HepG2 (cell line): ENCODE results near the gene COQ5. TPM values are rescaled to one million over a fixed set of nuclear protein-coding genes. Genes with fewer than 3 reads are reported as not detected.
A peak's percentile ranks its signal among the peaks of the same experiment; 100 is the strongest.

ENCODE experiments used
- ATF7-NPFF ChIP-seq: sonication (generic); formaldehyde crosslinking; IDR thresholded peaks from 2 replicates; pipeline ENCODE4 v1.8.1; 2023; ENCODE audit warnings: mild to moderate bottlenecking, low read depth, missing genetic modification reagents, moderate library complexity
- CREB1 ChIP-seq, 2 experiments: fragments of 450-650 bp in 1 of 2; IDR thresholded peaks; 2 replicates each; pipeline ENCODE4 v1.6.1; 2016 to 2017; ENCODE audit warnings: control low read depth in 1 of 2, mild to moderate bottlenecking in 1 of 2, missing compliant biosample characterization in 1 of 2, missing genetic modification characterization in 1 of 2
- HDAC6 ChIP-seq: fragments of 200-600 bp; sonication (generic); IDR thresholded peaks from 2 replicates; pipeline ENCODE4 v1.7.0; 2017; ENCODE audit warnings: mild to moderate bottlenecking, antibody characterized with exemption, low read length, low read depth
- HMGXB4 ChIP-seq, 2 experiments: sonication (generic) in 1 of 2; formaldehyde crosslinking in 1 of 2; IDR thresholded peaks; 2 replicates each; pipeline versions ENCODE4 v1.4.0 to v1.6.1; 2018 to 2020; ENCODE audit warnings: missing genetic modification reagents in 2 of 2, borderline replicate concordance in 1 of 2, low read depth in 1 of 2, mild to moderate bottlenecking in 1 of 2, missing biosample characterization in 1 of 2
- MLLT10 ChIP-seq: sonication (generic); formaldehyde crosslinking; IDR thresholded peaks from 2 replicates; pipeline ENCODE4 v1.4.0; 2020; ENCODE audit warnings: missing genetic modification reagents
- MTA1 ChIP-seq: sonication (generic); formaldehyde crosslinking; IDR thresholded peaks from 2 replicates; pipeline ENCODE4 v1.4.0; 2020; ENCODE audit warnings: missing genetic modification reagents, mild to moderate bottlenecking, borderline replicate concordance
- PPARG ChIP-seq: conservative IDR thresholded peaks from 2 replicates; pipeline ENCODE4 v1.6.1; 2016; ENCODE audit warnings: missing biosample characterization, missing genetic modification reagents
- RAD21 ChIP-seq: fragments of 450-650 bp; formaldehyde crosslinking; IDR thresholded peaks from 2 replicates; pipeline ENCODE4 v1.5.0; 2020; ENCODE audit warnings: mild to moderate bottlenecking
- TCF12 ChIP-seq, 2 experiments: fragments of 450-650 bp in 1 of 2; sonication (generic) in 1 of 2; formaldehyde crosslinking in 1 of 2; IDR thresholded peaks; 2 replicates each; pipeline versions ENCODE4 v1.6.1 to v1.8.0; 2017 to 2022; ENCODE audit warnings: antibody characterized with exemption in 1 of 2, mild to moderate bottlenecking in 1 of 2, missing genetic modification reagents in 1 of 2, moderate library complexity in 1 of 2
- U2AF2 ChIP-seq: fragments of 200-400 bp; formaldehyde crosslinking; IDR thresholded peaks from 2 replicates; pipeline ENCODE4 v1.6.1; 2017; ENCODE audit warnings: low read depth, mild to moderate bottlenecking, low read length
- WIZ ChIP-seq: sonication (generic); formaldehyde crosslinking; IDR thresholded peaks from 2 replicates; pipeline ENCODE4 v1.5.1; 2020; ENCODE audit warnings: mild to moderate bottlenecking, missing genetic modification reagents
- ZBTB7B ChIP-seq: sonication (generic); formaldehyde crosslinking; IDR thresholded peaks from 2 replicates; pipeline ENCODE4 v1.4.0; 2020; ENCODE audit warnings: missing genetic modification reagents
- ZMYM3 ChIP-seq: sonication (generic); formaldehyde crosslinking; IDR thresholded peaks from 2 replicates; pipeline ENCODE4 v1.5.1; 2020; ENCODE audit warnings: mild to moderate bottlenecking, missing genetic modification reagents
- ZNF10 ChIP-seq: sonication (generic); formaldehyde crosslinking; IDR thresholded peaks from 2 replicates; pipeline ENCODE4 v1.4.0; 2020; ENCODE audit warnings: mild to moderate bottlenecking, low read depth, missing genetic modification reagents, borderline replicate concordance
- ZNF260 ChIP-seq: sonication (generic); formaldehyde crosslinking; IDR thresholded peaks from 2 replicates; pipeline ENCODE4 v1.4.0; 2020; ENCODE audit warnings: missing genetic modification reagents, low read depth, mild to moderate bottlenecking, borderline replicate concordance
- ZNF383 ChIP-seq: sonication (generic); formaldehyde crosslinking; IDR thresholded peaks from 2 replicates; pipeline ENCODE4 v1.4.0; 2020; ENCODE audit warnings: missing genetic modification reagents, mild to moderate bottlenecking, borderline replicate concordance
- ZNF431 ChIP-seq: sonication (generic); formaldehyde crosslinking; IDR thresholded peaks from 2 replicates; pipeline ENCODE4 v1.9.0; 2022; ENCODE audit warnings: missing genetic modification reagents, low read depth, mild to moderate bottlenecking, borderline replicate concordance
- ZNF605 ChIP-seq: sonication (generic); formaldehyde crosslinking; IDR thresholded peaks from 2 replicates; pipeline ENCODE4 v1.8.0; 2022; ENCODE audit warnings: mild to moderate bottlenecking, missing genetic modification reagents
- ZNF614 ChIP-seq: IDR thresholded peaks from 2 replicates; pipeline ENCODE4 v1.6.1; 2018; ENCODE audit warnings: missing biosample characterization, missing genetic modification reagents, inconsistent platforms, borderline replicate concordance
- ZNF644 ChIP-seq: IDR thresholded peaks from 2 replicates; pipeline ENCODE4 v1.6.1; 2016; ENCODE audit warnings: low read depth
- ZNF749 ChIP-seq: sonication (generic); formaldehyde crosslinking; IDR thresholded peaks from 2 replicates; pipeline ENCODE4 v1.8.0; 2022; ENCODE audit warnings: mild to moderate bottlenecking, missing genetic modification reagents, moderate library complexity, borderline replicate concordance
- ZNF775 ChIP-seq: sonication (generic); formaldehyde crosslinking; IDR thresholded peaks from 2 replicates; pipeline ENCODE4 v1.4.0; 2020; ENCODE audit warnings: missing genetic modification reagents, mild to moderate bottlenecking, moderate library complexity, borderline replicate concordance
- ZNF800 ChIP-seq: sonication (generic); formaldehyde crosslinking; IDR thresholded peaks from 2 replicates; pipeline ENCODE4 v1.4.0; 2020; ENCODE audit warnings: missing genetic modification reagents
- ZSCAN12 ChIP-seq: sonication (generic); formaldehyde crosslinking; IDR thresholded peaks from 2 replicates; pipeline ENCODE4 v1.9.0; 2021; ENCODE audit warnings: mild to moderate bottlenecking, missing genetic modification reagents
- ZSCAN22 ChIP-seq: sonication (generic); formaldehyde crosslinking; IDR thresholded peaks from 2 replicates; pipeline ENCODE4 v1.4.0; 2020; ENCODE audit warnings: mild to moderate bottlenecking, missing genetic modification reagents
- polyA plus RNA-seq, 8 experiments: library from polyadenylated mRNA; depleted of rRNA in 3 of 8; stranded (reverse) in 7 of 8; unstranded in 1 of 8; fragments of >200 nt; fragmentation: Illumina TruSeq in 4 of 8; extraction: Trizol in 4 of 8; gene quantifications; 2 replicates each; pipeline versions ENCODE4 v1.2.1 to v1.2.3, GENCODE V29; 2011 to 2016; ENCODE audit warnings: low read depth in 4 of 8, missing spikeins in 1 of 8, mixed read lengths in 1 of 8; ENCODE audit not compliant: insufficient read depth in 1 of 8
- total RNA-seq, 5 experiments: library from RNA; depleted of rRNA; stranded (reverse); fragments of >200 nt; fragmentation: Illumina TruSeq; extraction: Trizol; gene quantifications; 2 replicates each; pipeline ENCODE4 v1.2.3, GENCODE V29; 2016; ENCODE audit warnings: low read depth in 1 of 5
- TF ChIP-seq, protein P1 (sequence below): IDR thresholded peaks from 2 replicates; pipeline ENCODE4 v1.6.1; 2016; ENCODE audit warnings: missing genetic modification reagents, missing compliant biosample characterization

Gene COQ5
- total and polyA plus RNA-seq, 2 of the 13 experiments (the other 11 are each of a cell fraction or from before 2014, with no cell fraction given) = 36.4 to 41.5 TPM

DNA sequence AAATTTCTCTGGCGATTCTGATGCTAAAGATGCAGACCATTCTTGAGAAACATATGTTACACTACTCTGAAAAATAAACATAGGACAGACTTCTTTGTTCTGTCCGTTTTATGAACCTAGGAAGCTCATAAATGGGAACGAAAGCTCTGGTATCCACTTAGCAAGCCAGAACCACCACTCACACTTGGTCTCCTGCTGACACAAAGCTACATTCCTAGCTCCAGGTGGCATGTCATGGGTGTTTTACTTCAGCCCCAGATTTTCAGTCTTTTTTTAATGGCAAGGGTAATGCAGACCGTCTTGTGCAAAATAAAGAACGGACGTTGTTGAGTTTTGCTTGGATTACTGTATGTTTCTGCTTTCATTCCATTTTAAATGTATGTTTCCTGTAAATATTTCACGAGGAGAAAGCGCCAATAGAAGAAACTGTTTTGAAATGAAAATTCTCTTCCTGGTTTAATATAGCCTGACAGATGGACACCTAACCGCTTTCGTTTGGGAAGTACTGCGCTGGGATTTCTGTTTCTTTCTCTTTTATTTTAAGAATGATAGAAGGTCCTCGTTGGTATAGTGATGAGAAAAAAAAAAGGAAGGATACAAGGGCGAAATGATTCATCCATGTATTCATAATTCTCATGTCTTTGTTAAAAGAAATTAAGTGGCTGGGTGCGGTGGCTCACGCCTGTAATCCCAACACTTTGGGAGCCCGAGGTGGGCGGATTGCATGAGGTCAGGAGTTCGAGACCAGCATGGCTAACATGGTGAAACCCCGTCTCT lies 871 bp upstream of the COQ5 start (continued):
- TF ChIP-seq ZNF749 (CRISPR knock-in tag) = no peak
- TF ChIP-seq ZNF605 (CRISPR knock-in tag) = no peak
- no peak for TF ChIP-seq ZSCAN12 (CRISPR knock-in tag)
- no peak for TF ChIP-seq ZMYM3 (CRISPR knock-in tag)
- no peak for TF ChIP-seq HMGXB4 (CRISPR knock-in tag; IDR thresholded peaks at IDR 0.05; ENCODE audit: borderline replicate concordance in 1 of 2, low read depth in 1 of 2)
- TF ChIP-seq, protein P1, sequence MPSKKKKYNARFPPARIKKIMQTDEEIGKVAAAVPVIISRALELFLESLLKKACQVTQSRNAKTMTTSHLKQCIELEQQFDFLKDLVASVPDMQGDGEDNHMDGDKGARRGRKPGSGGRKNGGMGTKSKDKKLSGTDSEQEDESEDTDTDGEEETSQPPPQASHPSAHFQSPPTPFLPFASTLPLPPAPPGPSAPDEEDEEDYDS (CRISPR knock-in tag) = peak; percentile 32; the same call in 1 of the 2 replicates
- no peak for TF ChIP-seq ZNF800 (CRISPR knock-in tag)
- no peak for TF ChIP-seq TCF12 (IDR thresholded peaks at IDR 0.05)
- TF ChIP-seq TCF12 (CRISPR knock-in tag; IDR thresholded peaks at IDR 0.05) = no peak
- TF ChIP-seq ZNF383 (CRISPR knock-in tag) = 0 out of 2 replicates have a peak, but pooled peaks have one; percentile 7
- no peak for TF ChIP-seq WIZ (CRISPR knock-in tag)
- no peak for TF ChIP-seq ZNF10
- no peak for TF ChIP-seq ZNF431 (CRISPR knock-in tag)
- no peak for TF ChIP-seq RAD21 (CRISPR knock-in tag)
- 0 out of 2 replicates have a peak, but pooled peaks have one; percentile 24 for TF ChIP-seq ZNF644 (CRISPR knock-in tag)
- no peak for TF ChIP-seq ZBTB7B (CRISPR knock-in tag)
- no peak for TF ChIP-seq HDAC6
- no peak for TF ChIP-seq MLLT10
- no peak for TF ChIP-seq CREB1 (IDR thresholded peaks at IDR 0.05)
- 0 out of 2 replicates have a peak, but pooled peaks have one; percentile 23 for TF ChIP-seq CREB1 (CRISPR knock-in tag; IDR thresholded peaks at IDR 0.05)
- no peak for TF ChIP-seq ZNF260 (CRISPR knock-in tag)
- no peak; the same call in 1 of the 2 replicates for TF ChIP-seq ZNF614 (CRISPR knock-in tag)
- TF ChIP-seq PPARG = no peak
- no peak for TF ChIP-seq ZNF775 (CRISPR knock-in tag)
- no peak for TF ChIP-seq MTA1 (CRISPR knock-in tag)
- TF ChIP-seq ZSCAN22 = no peak
- no peak for TF ChIP-seq U2AF2
- no peak for TF ChIP-seq ATF7-NPFF (CRISPR knock-in tag)
